Measurements from ENCODE around the gene CITED1. TPM values are rescaled to one million over a fixed set of nuclear protein-coding genes. Genes with fewer than 3 reads are reported as not detected.

Gene CITED1
- total RNA-seq, 5 donors from 2014 or later (not counting 1 experiment from before 2014, with no cell fraction given): not detected

- no peak overlapping the region for H3K27ac ChIP-seq (ENCODE audit: low read length)
- no CpG with 5 or more reads among the region's 3 CpGs for WGBS (ENCODE audit: insufficient coverage)
- H3K4me1 ChIP-seq (ENCODE audit: control insufficient read depth in 1 of 2, extremely low read depth in 1 of 2, insufficient read depth in 2 of 2, low read length in 2 of 2): peaks cover 2% of the 10 kb centered on the region in 2 experiments
Measured at GRCh38 chrX:72265263-72265662, 40.5 kb downstream of the CITED1 start.

DNA sequence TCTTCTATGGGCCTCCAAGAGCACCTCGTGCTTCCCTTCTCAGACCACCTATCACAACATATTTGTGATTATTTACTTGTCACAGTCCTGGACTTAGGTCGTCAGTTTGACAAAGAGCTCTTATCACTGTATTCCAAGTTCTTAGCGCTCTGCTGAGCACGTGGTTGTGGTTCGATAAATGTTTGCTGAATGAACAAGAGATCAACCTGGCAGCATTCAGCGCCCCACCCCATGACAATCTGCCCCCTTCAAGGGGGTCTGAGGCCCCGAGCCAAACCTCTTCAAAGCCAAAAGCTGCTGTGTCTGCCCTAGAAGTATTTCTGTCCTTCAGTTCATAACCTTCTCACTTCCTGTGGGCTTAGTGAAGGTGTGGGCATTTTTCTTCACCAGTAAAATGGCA lies 43.6 kb downstream of the CITED1 start:
- Histone ChIP-seq H3K36me3 (ENCODE audit: control insufficient read depth in 2 of 2, extremely low read depth in 1 of 2, insufficient read depth in 1 of 2, low read length in 1 of 2) (no peaks in the 10 kb centered on the region), H3K27me3 (replicated peaks in 1 of 2; ENCODE audit: control insufficient read depth in 2 of 2, extremely low read depth in 1 of 2, insufficient read depth in 2 of 2, low read length in 1 of 2) (no peaks in the 10 kb centered on the region), H3K4me3 (ENCODE audit: control insufficient read depth in 1 of 2, extremely low read depth in 1 of 2, low read length in 1 of 2) (no peak overlapping the region), H3K9me3 (no peaks in the 10 kb centered on the region), H3K27ac (ENCODE audit: low read length) (no peak overlapping the region), H3K4me1 (ENCODE audit: control insufficient read depth in 1 of 2, extremely low read depth in 1 of 2, insufficient read depth in 2 of 2, low read length in 2 of 2) (peaks cover 0 to 2% of the 10 kb centered on the region in 2 experiments)
- ATAC-seq (replicated peaks in 1 of 4) (no peak), DNase-seq (no peak)
- Mint-ChIP-seq H3K36me3 (no peaks in the 10 kb centered on the region), H3K4me1 (peaks cover 0 to 11% (median 0%) of the 10 kb centered on the region in 3 donors), H3K9me3 (no peaks in the 10 kb centered on the region), H3K4me3 (no peak overlapping the region), H3K27ac (no peak overlapping the region), H3K27me3 (peaks cover 0 to 2% of the 10 kb centered on the region in 2 donors)
- 60% methylated on average over 1 of the region's 7 CpGs for WGBS (ENCODE audit: insufficient coverage)
- CTCF ChIA-PET: interaction anchor here in 1 of 2 donors (0.6 kb wide), 1 partner anchor 159 kb away, joined by 3 read pairs; no protein-coding TSS in a partner anchor
- POLR2A ChIA-PET: no interaction called here

More at GRCh38 chrX:72265263-72265662, 40.5 kb downstream of the CITED1 start:
- DNase-seq: no peak
- Mint-ChIP-seq H3K9me3 (no peaks in the 10 kb centered on the region), H3K4me3 (no peak overlapping the region), H3K27ac (no peak overlapping the region), H3K36me3 (peaks cover 7% of the 10 kb centered on the region), H3K4me1 (peaks cover 6 to 11% (median 9%) of the 10 kb centered on the region in 3 donors), H3K27me3 (no peaks in the 10 kb centered on the region)
- H3K36me3 ChIP-seq (ENCODE audit: control insufficient read depth in 2 of 2, extremely low read depth in 1 of 2, insufficient read depth in 1 of 2, low read length in 1 of 2): peaks cover 1 to 18% of the 10 kb centered on the region in 2 donors
- POLR2A ChIA-PET: interaction anchor here in 1 of 2 donors (0.7 kb wide), 1 partner anchor 84 kb away, joined by 3 read pairs; the partner anchor contains the start of gene PIN4
- CTCF ChIA-PET: interaction anchor here in 1 of 2 donors (0.6 kb wide), 1 partner anchor 119 kb away, joined by 6 read pairs; no protein-coding TSS in a partner anchor
- no peaks in the 10 kb centered on the region for H3K27me3 ChIP-seq (replicated peaks in 1 of 2; ENCODE audit: control insufficient read depth in 2 of 2, extremely low read depth in 1 of 2, insufficient read depth in 2 of 2, low read length in 1 of 2)
- H3K9me3 ChIP-seq: no peaks in the 10 kb centered on the region
- ATAC-seq (replicated peaks in 1 of 4): no peak
- H3K4me3 ChIP-seq (ENCODE audit: control insufficient read depth in 1 of 2, extremely low read depth in 1 of 2, low read length in 1 of 2): no peak overlapping the region

DNA sequence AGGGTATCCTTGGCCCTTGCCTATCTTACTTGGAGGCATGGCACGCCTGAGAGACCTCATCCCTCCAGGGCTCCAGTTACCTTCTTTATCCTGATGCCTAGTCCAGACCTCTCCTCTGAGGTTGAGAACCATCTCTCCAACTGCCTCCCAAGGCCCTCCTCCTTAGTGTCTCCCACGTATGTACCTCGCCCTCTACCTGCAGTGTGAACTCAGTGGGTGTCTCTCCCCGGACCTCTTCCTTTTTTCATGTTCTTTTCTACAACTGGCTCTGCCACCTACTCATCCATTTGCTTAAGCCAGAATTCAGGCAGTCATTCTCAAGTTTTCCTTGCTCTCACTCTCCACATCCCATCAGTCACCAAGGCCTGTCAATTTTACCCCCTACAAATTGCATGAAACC lies 45.3 kb downstream of the CITED1 start:
- ChIA-PET CTCF (no interaction called here), POLR2A (no interaction called here)
- no peak for ATAC-seq (replicated peaks in 1 of 4)
- Histone ChIP-seq H3K36me3 (ENCODE audit: control insufficient read depth in 2 of 2, extremely low read depth in 1 of 2, insufficient read depth in 1 of 2, low read length in 1 of 2) (no peaks in the 10 kb centered on the region), H3K4me1 (ENCODE audit: control insufficient read depth in 1 of 2, extremely low read depth in 1 of 2, insufficient read depth in 2 of 2, low read length in 2 of 2) (peaks cover under 1 to 2% of the 10 kb centered on the region in 2 experiments), H3K4me3 (ENCODE audit: control insufficient read depth in 1 of 2, extremely low read depth in 1 of 2, low read length in 1 of 2) (no peak overlapping the region), H3K9me3 (no peaks in the 10 kb centered on the region), H3K27me3 (replicated peaks in 1 of 2; ENCODE audit: control insufficient read depth in 2 of 2, extremely low read depth in 1 of 2, insufficient read depth in 2 of 2, low read length in 1 of 2) (peaks cover 2 to 3% of the 10 kb centered on the region in 2 experiments), H3K27ac (ENCODE audit: low read length) (no peak overlapping the region)
- peaks cover 0 to 11% (median 4%) of the 10 kb centered on the region in 3 donors for H3K4me1 Mint-ChIP-seq
- no peaks in the 10 kb centered on the region for H3K9me3 Mint-ChIP-seq
- WGBS (ENCODE audit: insufficient coverage): 86% methylated on average over 2 of the region's 4 CpGs
- no peak overlapping the region for H3K4me3 Mint-ChIP-seq
- no peak for DNase-seq
- no peak overlapping the region for H3K27ac Mint-ChIP-seq
- peaks cover 0 to 6% of the 10 kb centered on the region in 2 donors for H3K27me3 Mint-ChIP-seq
- no peaks in the 10 kb centered on the region for H3K36me3 Mint-ChIP-seq

DNA sequence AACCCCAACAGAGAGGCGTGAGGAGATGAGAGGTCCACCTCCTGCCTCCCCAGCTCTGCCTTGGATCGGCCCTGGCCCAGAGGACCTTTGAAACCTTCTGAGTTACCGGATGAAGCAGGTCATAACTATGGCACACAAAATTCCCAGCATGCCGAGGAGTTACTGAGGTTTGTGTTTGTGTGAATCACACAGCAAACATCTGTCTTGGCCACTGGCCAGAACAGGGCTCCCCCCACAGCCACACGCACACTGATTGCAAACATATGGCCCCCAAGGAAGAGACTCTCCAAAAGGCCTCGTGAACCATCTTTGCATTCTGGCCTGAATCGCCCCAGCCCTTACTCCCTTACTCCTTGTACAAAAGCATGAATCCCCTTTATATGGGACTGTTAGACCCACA lies 47.5 kb downstream of the CITED1 start:
- Histone ChIP-seq H3K36me3 (ENCODE audit: control insufficient read depth in 2 of 2, extremely low read depth in 1 of 2, insufficient read depth in 1 of 2, low read length in 1 of 2) (no peaks in the 10 kb centered on the region), H3K4me3 (ENCODE audit: control insufficient read depth in 1 of 2, extremely low read depth in 1 of 2, low read length in 1 of 2) (no peak overlapping the region), H3K27me3 (replicated peaks in 1 of 2; ENCODE audit: control insufficient read depth in 2 of 2, extremely low read depth in 1 of 2, insufficient read depth in 2 of 2, low read length in 1 of 2) (peaks cover 2 to 10% of the 10 kb centered on the region in 2 experiments), H3K4me1 (ENCODE audit: control insufficient read depth in 1 of 2, extremely low read depth in 1 of 2, insufficient read depth in 2 of 2, low read length in 2 of 2) (peaks cover 2 to 3% of the 10 kb centered on the region in 2 experiments), H3K9me3 (no peaks in the 10 kb centered on the region), H3K27ac (ENCODE audit: low read length) (no peak overlapping the region)
- no peak for DNase-seq
- Mint-ChIP-seq H3K36me3 (no peaks in the 10 kb centered on the region), H3K4me1 (peaks cover 2 to 7% (median 6%) of the 10 kb centered on the region in 3 donors), H3K27ac (no peak overlapping the region), H3K4me3 (no peak overlapping the region), H3K27me3 (peaks cover 11 to 18% of the 10 kb centered on the region in 2 donors), H3K9me3 (no peaks in the 10 kb centered on the region)
- 100% methylated on average over 3 of the region's 7 CpGs for WGBS (ENCODE audit: insufficient coverage)
- CTCF ChIA-PET: no interaction called here
- POLR2A ChIA-PET: no interaction called here
- ATAC-seq (replicated peaks in 1 of 4): no peak

- no peak overlapping the region for H3K4me3 Mint-ChIP-seq
- ChIA-PET POLR2A (no interaction called here), CTCF (no interaction called here)
- no peak overlapping the region for H3K4me3 ChIP-seq (ENCODE audit: control insufficient read depth in 1 of 2, extremely low read depth in 1 of 2, low read length in 1 of 2)
- no peak overlapping the region for H3K27ac ChIP-seq (ENCODE audit: low read length)
- no peaks in the 10 kb centered on the region for H3K36me3 ChIP-seq (ENCODE audit: control insufficient read depth in 2 of 2, extremely low read depth in 1 of 2, insufficient read depth in 1 of 2, low read length in 1 of 2)
- H3K9me3 Mint-ChIP-seq: no peaks in the 10 kb centered on the region
- peaks cover 2 to 10% of the 10 kb centered on the region in 2 experiments for H3K27me3 ChIP-seq (replicated peaks in 1 of 2; ENCODE audit: control insufficient read depth in 2 of 2, extremely low read depth in 1 of 2, insufficient read depth in 2 of 2, low read length in 1 of 2)
- H3K27ac Mint-ChIP-seq: no peak overlapping the region
- peaks cover 3% of the 10 kb centered on the region for H3K36me3 Mint-ChIP-seq
- WGBS (ENCODE audit: insufficient coverage): no CpG with 5 or more reads among the region's 7 CpGs
- no peak for DNase-seq
- peaks cover 0 to 3% of the 10 kb centered on the region in 2 experiments for H3K4me1 ChIP-seq (ENCODE audit: control insufficient read depth in 1 of 2, extremely low read depth in 1 of 2, insufficient read depth in 2 of 2, low read length in 2 of 2)
- ATAC-seq (replicated peaks in 1 of 4): no peak
- no peaks in the 10 kb centered on the region for H3K9me3 ChIP-seq
- peaks cover 0 to 7% (median 2%) of the 10 kb centered on the region in 3 donors for H3K4me1 Mint-ChIP-seq
- peaks cover 14 to 24% of the 10 kb centered on the region in 2 donors for H3K27me3 Mint-ChIP-seq
Measured at GRCh38 chrX:72255864-72256263, 49.9 kb downstream of the CITED1 start.

- peaks cover 2 to 10% of the 10 kb centered on the region in 2 experiments for H3K27me3 ChIP-seq (replicated peaks in 1 of 2; ENCODE audit: control insufficient read depth in 2 of 2, extremely low read depth in 1 of 2, insufficient read depth in 2 of 2, low read length in 1 of 2)
- no peaks in the 10 kb centered on the region for H3K9me3 ChIP-seq
- Mint-ChIP-seq H3K27ac (no peak overlapping the region), H3K4me1 (peaks cover 0 to 7% (median 2%) of the 10 kb centered on the region in 3 donors), H3K27me3 (peaks cover 14 to 24% of the 10 kb centered on the region in 2 donors), H3K36me3 (peaks cover 3% of the 10 kb centered on the region), H3K9me3 (no peaks in the 10 kb centered on the region), H3K4me3 (no peak overlapping the region)
- 19% methylated on average over 7 of the region's 24 CpGs for WGBS (ENCODE audit: insufficient coverage)
- no peak for DNase-seq
- H3K36me3 ChIP-seq (ENCODE audit: control insufficient read depth in 2 of 2, extremely low read depth in 1 of 2, insufficient read depth in 1 of 2, low read length in 1 of 2): no peaks in the 10 kb centered on the region
- ATAC-seq (replicated peaks in 1 of 4): no peak
- H3K4me1 ChIP-seq (ENCODE audit: control insufficient read depth in 1 of 2, extremely low read depth in 1 of 2, insufficient read depth in 2 of 2, low read length in 2 of 2): peaks cover 0 to 3% of the 10 kb centered on the region in 2 experiments
- H3K4me3 ChIP-seq (ENCODE audit: control insufficient read depth in 1 of 2, extremely low read depth in 1 of 2, low read length in 1 of 2): no peak overlapping the region
- CTCF ChIA-PET: no interaction called here
- POLR2A ChIA-PET: no interaction called here
- H3K27ac ChIP-seq (ENCODE audit: low read length): no peak overlapping the region
Measured at GRCh38 chrX:72255445-72255844, 50.3 kb downstream of the CITED1 start.
